H7 (cell line): ENCODE data around the gene PRTFDC1. TPM values are rescaled to one million over a fixed set of nuclear protein-coding genes. Genes with fewer than 3 reads are reported as not detected.
"Not testable (repeated sequence)": the region's sequence is repeated elsewhere in the genome, so short reads cannot be mapped to it uniquely, and the experiment has no call there.

Source experiments
- DNase-seq: peaks from one replicate; pipeline ENCODE4 v3.0.0; 2012
- H3K27me3 ChIP-seq: 2 replicates; pipeline ENCODE4 v1.6.0; 2011; ENCODE audit warnings: mild to moderate bottlenecking, low read length; ENCODE audit not compliant: control insufficient read depth, insufficient read depth
- H3K36me3 ChIP-seq: replicated peaks from 2 replicates; pipeline ENCODE4 v1.5.1; 2011; ENCODE audit warnings: low read length; ENCODE audit not compliant: control insufficient read depth, insufficient read depth
- H3K4me3 ChIP-seq: 2 replicates; pipeline ENCODE4 v1.5.1; 2011; ENCODE audit warnings: low read depth, mild to moderate bottlenecking, control low read depth, low read length, moderate library complexity; ENCODE audit not compliant: insufficient read depth
- total RNA-seq: library from RNA; depleted of rRNA; stranded (reverse); fragments of >200 nt; shearing (Covaris generic); gene quantifications from 2 replicates; pipeline ENCODE4 v1.2.3, GENCODE V29; 2014

PRTFDC1 gene
- total RNA-seq, 1 experiment from 2014 or later, result 12.5 TPM

DNA sequence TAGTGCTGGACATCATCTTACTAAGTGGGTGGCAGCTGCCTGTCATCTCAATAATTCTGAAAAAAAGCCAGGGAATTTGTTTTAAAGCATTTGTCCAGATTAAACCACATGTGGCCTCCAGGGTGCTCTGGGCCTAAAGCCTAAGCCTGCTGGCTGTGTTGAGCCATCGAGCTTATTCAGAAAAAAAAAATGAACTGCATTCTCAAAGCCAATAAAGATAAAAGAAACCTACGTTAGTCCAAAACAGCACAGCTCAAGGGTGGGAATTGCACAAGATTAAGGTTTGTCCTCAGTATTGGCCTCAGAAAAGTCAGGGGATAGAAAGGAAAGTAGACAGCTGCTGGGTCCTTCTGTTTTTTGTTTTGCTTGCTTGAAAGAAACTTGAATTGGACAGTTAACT lies 22.6 kb upstream of the PRTFDC1 start:
- Histone ChIP-seq H3K36me3 (no peaks in the 10 kb centered on the region), H3K4me3 (no peak overlapping the region), H3K27me3 (no peaks in the 10 kb centered on the region)
- DNase-seq, result no peak

DNA sequence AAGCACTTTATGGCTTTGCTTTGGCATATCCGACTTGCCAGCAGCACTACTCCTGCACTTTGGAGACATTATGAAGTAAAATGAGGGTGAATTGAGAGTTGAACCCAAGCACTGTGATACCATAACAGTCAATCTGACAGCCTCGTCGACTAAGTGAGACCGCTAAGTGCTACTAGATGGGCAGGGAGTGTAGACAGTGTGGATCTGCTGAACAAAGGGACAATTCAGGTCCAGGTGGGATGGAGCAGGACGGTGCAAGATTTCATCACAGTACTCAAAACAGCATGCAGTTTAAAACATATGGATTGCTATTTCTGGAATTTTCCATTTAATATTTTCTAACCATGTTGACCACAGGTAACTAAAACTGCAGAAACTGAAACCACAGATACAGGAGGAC lies 20.8 kb upstream of the PRTFDC1 start:
- Histone ChIP-seq H3K36me3 (no peaks in the 10 kb centered on the region), H3K4me3 (no peak overlapping the region), H3K27me3 (no peaks in the 10 kb centered on the region)
- no peak for DNase-seq

DNA sequence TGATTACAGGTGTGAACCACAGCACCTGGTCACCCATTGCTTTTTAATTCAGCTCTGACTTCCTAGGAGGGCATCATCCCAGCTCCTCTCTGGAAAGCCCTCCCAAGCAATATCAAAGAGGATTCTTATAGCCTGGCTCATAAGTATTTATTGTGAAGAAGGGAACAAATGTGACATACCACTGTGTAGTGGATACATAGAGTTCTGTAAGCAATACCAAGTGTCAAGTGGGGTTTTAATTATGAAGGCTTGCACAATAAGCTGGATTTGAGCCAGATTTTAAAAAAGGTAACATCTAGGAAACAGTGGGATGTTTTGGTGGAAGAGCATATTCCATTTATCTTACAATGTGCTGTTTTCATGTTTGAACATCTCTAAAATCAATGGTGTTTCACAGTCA lies 19.0 kb upstream of the PRTFDC1 start:
- no peak for DNase-seq
- H3K4me3 ChIP-seq, result no peak overlapping the region
- no peaks in the 10 kb centered on the region for H3K27me3 ChIP-seq
- no peaks in the 10 kb centered on the region for H3K36me3 ChIP-seq

DNA sequence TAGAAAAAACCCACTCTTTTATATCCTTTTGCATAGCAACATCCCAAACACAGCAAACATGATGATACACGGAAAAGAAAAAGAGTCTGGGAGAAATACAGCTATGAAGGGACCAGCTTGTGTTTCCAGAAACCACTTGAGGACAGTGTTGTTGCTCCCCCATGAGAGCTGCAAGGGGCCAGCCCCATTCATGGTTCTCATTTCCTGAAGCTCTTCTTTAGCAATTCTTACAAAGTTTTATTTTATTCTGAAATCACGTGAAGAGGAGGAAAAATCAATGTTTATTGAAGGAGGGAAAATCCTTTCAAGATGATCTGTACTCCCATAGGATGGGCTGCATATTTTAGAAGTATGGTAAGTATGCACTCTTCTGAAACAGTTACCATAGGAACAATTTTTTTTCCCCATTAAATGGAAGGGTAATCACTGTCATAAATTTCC lies 17.5 kb upstream of the PRTFDC1 start:
- no peak overlapping the region for H3K4me3 ChIP-seq
- no peaks in the 10 kb centered on the region for H3K36me3 ChIP-seq
- DNase-seq, result no peak
- no peaks in the 10 kb centered on the region for H3K27me3 ChIP-seq

DNA sequence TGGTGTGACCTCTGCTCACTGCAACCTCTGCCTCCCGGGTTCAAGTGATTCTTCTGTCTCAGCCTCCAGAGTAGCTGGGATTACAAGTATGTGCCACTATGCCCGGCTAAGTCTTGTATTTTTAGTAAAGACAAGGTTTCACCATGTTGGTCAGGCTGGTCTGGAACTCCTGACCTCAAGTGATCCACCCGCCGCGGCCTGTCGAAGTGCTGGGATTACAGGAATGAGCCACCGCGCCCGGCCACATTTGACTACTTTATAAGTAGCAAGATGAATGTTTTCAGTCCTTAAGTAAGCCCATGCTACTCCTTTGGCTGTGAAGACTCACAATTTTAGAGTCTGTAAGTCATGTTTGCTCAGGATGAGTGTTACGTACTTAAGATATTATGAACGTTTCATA lies 16.5 kb upstream of the PRTFDC1 start:
- H3K27me3 ChIP-seq, DNase-seq: not testable (repeated sequence)

DNA sequence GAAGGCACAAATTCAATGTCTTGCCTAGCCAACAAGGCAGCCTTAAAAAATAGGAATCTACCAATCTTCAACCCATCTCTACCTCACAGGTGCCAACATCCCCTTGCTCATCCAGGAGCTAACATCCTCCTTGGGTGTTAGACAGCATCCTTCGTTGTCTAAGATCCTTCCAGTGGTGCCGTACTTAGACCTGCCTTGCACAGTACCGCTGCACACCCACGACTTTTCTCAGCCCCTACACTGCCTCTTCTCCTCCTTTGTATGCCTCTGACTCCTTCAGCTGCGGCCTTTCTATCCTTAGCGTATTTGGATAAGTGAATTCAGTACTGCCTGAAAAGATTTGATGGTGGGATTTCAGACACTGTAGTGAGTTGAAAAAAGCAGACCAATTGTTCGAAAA lies 15.9 kb upstream of the PRTFDC1 start:
- H3K27me3 ChIP-seq, result no peaks in the 10 kb centered on the region
- H3K4me3 ChIP-seq, result no peak overlapping the region
- DNase-seq, result no peak
- no peaks in the 10 kb centered on the region for H3K36me3 ChIP-seq

More for the DNA sequence above, 16.5 kb upstream of the PRTFDC1 start:
- H3K36me3 ChIP-seq, H3K4me3 ChIP-seq: not testable (repeated sequence)

DNA sequence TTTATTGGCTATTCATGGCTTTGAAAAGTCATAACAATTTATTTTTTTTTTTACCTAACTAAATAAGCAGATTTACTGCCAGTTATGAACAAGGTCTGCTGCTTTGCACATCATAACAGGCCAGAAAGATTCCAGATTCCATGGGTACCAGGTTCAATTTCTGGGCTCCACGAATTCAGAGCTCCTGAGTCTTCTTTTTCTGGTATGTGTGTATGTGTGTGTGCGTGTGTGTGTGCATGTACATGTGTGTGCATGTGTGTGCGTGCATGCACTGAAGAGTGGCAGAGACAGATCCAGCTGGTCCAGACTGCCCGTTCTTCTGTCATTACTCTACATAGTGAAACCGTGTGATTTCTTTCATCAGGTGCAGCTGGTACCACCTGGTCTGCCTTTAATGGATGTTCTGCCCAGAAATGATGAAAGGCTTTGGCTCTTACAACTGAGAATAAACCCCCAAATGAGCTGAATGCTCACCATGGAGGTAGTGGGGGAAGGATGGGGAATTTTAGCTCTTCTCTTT lies 14.6 kb upstream of the PRTFDC1 start:
- Histone ChIP-seq H3K27me3 (no peaks in the 10 kb centered on the region), H3K4me3 (no peak overlapping the region), H3K36me3 (no peaks in the 10 kb centered on the region)
- no peak for DNase-seq

DNA sequence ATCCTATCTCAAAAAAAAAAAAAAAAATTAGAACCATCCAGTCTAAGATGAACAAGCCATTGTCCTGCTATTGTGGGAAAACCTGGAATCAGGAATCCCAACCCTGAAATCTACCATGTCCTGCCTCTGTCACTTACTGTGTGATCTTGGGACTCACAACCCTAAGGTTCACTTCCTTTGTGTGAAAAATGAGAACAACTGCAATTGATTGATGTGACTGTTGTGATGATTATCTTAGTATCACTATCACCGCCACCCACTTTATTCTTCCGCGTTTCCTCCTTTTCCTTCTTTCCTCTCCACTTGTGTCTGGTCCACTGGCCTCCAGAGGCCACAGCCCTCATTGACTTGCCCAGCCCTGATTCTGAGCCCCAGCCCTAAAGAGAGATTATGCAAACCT lies 12.6 kb upstream of the PRTFDC1 start:
- no peak overlapping the region for H3K4me3 ChIP-seq
- no peaks in the 10 kb centered on the region for H3K36me3 ChIP-seq
- no peak for DNase-seq
- H3K27me3 ChIP-seq, result no peaks in the 10 kb centered on the region

DNA sequence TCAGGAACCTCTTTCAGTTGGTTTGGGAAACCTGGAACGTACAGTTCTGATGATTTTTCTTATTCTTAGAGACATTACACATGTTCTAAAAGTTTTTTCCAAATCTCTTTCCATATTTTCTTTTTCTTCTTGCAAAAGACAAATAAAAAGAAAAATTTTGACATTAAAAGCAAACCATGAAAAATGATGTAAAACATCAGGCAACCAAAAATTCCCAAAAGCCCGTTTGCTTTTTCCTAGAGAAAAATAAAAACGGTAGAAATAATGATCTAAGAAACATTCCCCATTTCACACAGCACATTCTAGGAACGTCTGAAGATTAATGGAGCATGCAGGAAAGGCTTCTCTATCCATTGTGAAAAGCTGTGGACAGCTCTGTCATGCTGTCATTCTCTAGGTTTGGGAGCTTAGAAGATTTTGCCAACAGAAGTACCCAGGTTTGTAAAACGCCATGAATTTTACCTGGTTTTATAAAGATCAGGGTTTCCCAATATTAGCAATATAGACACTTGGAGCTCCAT lies 11.2 kb upstream of the PRTFDC1 start:
- Histone ChIP-seq H3K4me3 (no peak overlapping the region), H3K36me3 (no peaks in the 10 kb centered on the region), H3K27me3 (no peaks in the 10 kb centered on the region)
- DNase-seq, result no peak

DNA sequence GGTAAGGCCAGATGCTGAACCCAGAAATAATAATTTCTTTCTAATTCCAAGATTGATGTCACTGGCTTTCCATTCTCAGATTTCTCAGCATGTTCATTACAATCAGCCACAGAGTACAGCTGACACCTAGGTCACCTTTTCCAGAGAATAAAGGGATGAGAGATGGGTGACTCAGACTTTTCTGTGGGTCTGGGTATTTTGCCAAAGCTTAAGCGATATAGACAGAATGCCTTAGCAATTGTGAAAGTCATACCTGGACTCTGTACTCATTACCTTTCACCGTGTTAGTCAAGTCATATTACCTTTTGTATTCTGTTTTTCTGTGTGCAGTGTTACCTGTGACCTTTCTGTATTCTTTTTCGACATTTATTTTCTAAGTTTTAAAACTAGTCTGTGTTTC lies 10.6 kb upstream of the PRTFDC1 start:
- no peaks in the 10 kb centered on the region for H3K27me3 ChIP-seq
- H3K4me3 ChIP-seq, result no peak overlapping the region
- no peak for DNase-seq
- no peaks in the 10 kb centered on the region for H3K36me3 ChIP-seq

DNA sequence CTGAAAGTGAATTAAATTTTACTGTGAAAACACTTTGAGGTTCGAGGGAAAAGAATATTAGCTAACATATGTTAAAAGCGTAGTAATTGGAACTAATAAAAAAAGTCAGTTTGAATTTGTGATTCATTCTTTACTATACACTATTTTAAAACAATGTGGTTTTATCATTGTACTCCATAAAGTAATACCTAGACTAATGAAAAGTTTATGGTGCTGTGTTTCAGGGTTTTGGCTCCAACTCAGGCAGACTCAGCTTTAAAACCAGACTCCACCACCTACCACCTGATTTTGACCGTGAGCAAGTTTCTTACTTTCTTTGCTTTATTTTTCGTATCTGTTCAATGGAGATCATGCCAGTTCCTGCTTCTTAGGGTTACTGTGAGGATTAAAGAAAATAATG lies 9.2 kb upstream of the PRTFDC1 start:
- DNase-seq, result no peak
- Histone ChIP-seq H3K36me3 (no peaks in the 10 kb centered on the region), H3K27me3 (no peaks in the 10 kb centered on the region), H3K4me3 (no peak overlapping the region)

DNA sequence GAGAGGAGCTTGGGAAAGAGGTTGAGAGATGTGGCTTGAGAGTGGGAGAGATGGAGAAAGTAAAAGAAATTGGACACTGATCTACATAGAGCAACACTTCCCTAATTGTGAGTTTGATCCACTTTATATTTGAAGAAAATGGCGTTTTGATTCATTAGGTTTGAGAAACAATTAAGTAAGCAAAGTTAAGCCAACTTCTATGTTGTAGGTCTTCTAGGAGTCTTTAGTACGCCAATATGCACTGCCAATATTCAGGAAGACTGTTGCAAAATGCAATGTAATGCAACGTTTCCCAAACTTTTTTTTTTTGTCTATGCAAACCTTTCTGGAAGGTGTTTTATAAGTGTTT lies 7.0 kb upstream of the PRTFDC1 start:
- no peak overlapping the region for H3K4me3 ChIP-seq
- no peaks in the 10 kb centered on the region for H3K27me3 ChIP-seq
- DNase-seq, result no peak
- no peaks in the 10 kb centered on the region for H3K36me3 ChIP-seq

DNA sequence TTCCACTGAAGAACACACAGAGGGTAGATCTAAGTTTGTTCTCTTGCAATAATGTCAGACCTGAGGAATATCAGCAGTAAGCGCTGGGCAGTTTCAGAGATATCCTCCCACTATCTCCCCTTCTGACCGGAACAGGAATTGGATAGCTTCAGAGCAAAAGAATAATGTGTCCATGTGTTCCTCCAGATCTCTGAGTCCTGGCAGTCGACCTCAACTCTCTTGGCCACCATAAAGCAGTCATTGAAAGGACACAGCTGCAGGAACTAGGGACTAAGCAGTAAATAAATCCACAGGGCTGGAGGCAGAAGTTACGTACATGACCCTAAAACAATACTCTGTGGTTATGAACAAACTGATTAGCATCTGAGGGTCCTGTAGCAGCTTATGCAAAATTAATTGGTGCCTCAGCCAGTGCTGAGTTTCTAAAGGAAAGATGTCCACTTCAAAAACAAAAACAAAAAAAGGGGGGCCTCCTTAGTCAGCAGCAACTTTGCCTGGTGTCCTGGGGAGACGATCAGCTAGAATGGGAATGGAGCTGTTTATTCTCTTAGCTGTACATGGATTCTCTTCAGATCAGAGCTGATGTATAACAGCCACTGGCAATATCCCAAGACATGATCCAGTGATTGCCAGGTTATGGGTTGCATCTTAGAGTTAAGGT lies 6.4 kb upstream of the PRTFDC1 start:
- DNase-seq, result no peak
- no peak overlapping the region for H3K4me3 ChIP-seq
- no peaks in the 10 kb centered on the region for H3K27me3 ChIP-seq
- H3K36me3 ChIP-seq, result no peaks in the 10 kb centered on the region

DNA sequence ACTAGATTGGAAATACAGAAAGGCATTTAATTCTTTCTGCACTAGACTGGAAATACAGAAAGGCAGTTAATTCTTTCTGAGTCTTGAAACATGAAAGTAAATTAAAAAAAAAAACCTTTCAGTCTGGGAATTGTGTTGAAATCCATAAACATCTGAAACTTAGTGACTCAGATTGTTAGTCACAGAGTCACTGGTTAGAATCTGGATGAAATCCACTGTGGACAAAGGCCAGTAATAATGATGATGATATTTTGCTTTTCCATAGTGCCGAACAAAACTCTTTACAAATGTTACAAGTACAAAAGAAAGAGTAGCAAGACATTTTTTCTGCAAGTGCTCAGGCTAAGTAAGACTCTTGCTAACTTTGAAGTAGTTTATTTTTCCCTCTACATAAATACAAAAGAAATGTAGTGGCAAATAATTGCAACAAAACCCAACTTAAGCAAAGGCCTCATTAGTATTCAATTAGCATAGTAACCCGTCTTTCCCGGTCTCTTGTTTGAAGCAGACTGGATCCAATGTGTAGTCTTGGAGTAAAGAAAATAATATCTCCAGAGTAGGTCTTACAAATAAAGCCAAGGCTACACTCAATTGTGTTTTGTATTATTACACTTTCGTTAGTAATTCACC lies 5.8 kb upstream of the PRTFDC1 start:
- DNase-seq, result no peak
- H3K27me3 ChIP-seq, result no peaks in the 10 kb centered on the region
- no peak overlapping the region for H3K4me3 ChIP-seq
- H3K36me3 ChIP-seq, result no peaks in the 10 kb centered on the region

DNA sequence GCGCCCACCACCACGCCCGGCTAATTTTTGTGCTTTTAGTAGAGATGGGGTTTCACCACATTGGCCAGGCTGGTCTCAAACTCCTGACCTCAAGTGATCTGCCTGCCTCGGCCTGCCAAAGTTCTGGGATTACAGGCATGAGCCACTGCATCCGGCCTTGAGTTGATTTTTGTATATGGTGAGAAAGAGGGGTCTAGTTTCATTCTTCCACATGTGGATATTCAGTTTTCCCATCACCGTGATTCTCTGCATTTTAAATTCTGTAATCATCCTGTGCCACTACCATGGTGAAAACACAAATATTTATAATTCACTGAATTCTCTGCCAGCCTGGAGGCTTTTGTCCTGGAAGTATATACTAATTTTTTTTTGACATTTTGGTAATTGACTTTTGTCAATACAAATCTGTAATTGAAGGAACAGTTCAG lies 5.2 kb upstream of the PRTFDC1 start:
- not testable (repeated sequence) for H3K27me3 ChIP-seq, DNase-seq, H3K36me3 ChIP-seq

More for the DNA sequence above, 5.2 kb upstream of the PRTFDC1 start:
- H3K4me3 ChIP-seq, result not testable (repeated sequence)
